ENCODE measurements around the gene ARHGAP1. TPM values are rescaled to one million over a fixed set of nuclear protein-coding genes. Genes with fewer than 3 reads are reported as not detected.

The ARHGAP1 gene
- total RNA-seq, 4 donors from 2014 or later, result 30.8 to 57.9 (median 47.7) TPM

DNA sequence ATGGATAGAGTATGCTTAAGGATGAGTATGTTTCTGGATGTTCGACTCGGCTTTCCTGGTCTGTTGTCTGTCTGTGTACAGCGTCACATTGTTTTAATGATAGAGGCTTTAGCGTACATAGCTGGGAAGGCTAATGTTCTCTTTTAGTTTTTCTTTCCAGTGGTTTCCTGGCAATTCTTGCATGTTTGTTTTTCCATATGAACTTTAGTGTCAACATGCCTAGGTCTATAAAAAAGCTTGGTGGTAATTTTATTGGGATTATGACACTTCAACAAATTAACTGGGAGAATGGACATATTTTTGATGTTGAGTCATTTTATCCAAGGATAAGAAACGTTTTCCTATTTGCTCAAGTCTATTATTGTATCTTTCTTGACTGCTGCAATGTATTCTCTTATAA lies 36.2 kb upstream of the ARHGAP1 start:
- intact Hi-C loops (cut with DNase I), result no loop called here
- Histone ChIP-seq H3K4me3 (replicated peaks in 1 of 3) (no peak overlapping the region), H3K36me3 (no peaks in the 10 kb centered on the region), H3K27ac (no peak overlapping the region), H3K9me3 (no peaks in the 10 kb centered on the region), H3K27me3 (no peaks in the 10 kb centered on the region), H3K4me1 (no peaks in the 10 kb centered on the region)
- no peak for TF ChIP-seq POLR2A (IDR thresholded peaks at IDR 0.05)
- TF ChIP-seq, protein P1, sequence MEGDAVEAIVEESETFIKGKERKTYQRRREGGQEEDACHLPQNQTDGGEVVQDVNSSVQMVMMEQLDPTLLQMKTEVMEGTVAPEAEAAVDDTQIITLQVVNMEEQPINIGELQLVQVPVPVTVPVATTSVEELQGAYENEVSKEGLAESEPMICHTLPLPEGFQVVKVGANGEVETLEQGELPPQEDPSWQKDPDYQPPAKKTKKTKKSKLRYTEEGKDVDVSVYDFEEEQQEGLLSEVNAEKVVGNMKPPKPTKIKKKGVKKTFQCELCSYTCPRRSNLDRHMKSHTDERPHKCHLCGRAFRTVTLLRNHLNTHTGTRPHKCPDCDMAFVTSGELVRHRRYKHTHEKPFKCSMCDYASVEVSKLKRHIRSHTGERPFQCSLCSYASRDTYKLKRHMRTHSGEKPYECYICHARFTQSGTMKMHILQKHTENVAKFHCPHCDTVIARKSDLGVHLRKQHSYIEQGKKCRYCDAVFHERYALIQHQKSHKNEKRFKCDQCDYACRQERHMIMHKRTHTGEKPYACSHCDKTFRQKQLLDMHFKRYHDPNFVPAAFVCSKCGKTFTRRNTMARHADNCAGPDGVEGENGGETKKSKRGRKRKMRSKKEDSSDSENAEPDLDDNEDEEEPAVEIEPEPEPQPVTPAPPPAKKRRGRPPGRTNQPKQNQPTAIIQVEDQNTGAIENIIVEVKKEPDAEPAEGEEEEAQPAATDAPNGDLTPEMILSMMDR (IDR thresholded peaks at IDR 0.05), result no peak
- WGBS, 2 donors, result 69 to 76% methylated on average over 5 of the region's 5 CpGs
- no peak for DNase-seq

DNA sequence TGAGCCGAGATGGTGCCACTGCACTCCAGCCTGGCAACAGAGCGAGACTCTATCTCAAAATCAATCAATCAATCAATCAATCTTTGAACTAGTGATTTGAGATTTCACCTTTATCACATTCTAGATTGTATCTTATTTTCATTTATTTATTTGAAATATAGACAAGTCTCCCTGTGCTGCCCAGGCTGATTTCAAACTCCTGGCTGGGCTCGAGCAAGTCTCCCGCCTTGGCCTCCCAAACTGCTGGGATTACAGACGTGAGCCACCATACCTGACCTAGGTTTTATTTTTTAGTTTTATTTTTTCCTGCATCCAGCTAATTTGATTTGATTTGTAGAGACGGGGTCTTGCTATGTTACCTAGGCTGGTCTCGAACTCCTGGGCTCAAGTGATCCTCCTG lies 35.7 kb upstream of the ARHGAP1 start:
- intact Hi-C loops (cut with DNase I), result no loop called here

DNA sequence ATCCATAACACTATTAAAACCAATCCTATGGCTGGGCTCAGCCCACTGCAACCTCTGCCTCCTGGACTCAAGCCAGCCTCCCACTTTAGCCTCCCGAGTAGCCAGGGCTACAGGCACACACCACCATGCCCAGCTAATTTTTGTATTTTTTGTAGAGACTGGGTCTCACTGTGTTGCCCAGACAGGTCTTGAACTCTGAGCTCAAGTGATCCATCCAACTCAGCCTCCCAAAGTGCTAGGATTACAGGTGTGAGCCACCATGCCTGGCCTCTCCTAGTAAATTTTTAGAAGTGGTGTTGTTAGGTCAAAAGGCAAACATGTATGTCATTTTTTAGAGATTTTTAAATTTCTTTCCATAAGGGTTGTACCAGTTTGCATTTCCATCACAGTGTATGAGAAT lies 32.8 kb upstream of the ARHGAP1 start:
- intact Hi-C loops (cut with DNase I), result no loop called here
- no peak for DNase-seq
- no peaks in the 10 kb centered on the region for H3K9me3 ChIP-seq
- 67 to 93% methylated on average over 1 of the region's 1 CpG for WGBS, 2 donors
- TF ChIP-seq, protein P1 (IDR thresholded peaks at IDR 0.05), result no peak
- no peak for TF ChIP-seq POLR2A (IDR thresholded peaks at IDR 0.05)
- H3K27ac ChIP-seq, result no peak overlapping the region
- no peaks in the 10 kb centered on the region for H3K27me3 ChIP-seq
- no peaks in the 10 kb centered on the region for H3K36me3 ChIP-seq
- H3K4me3 ChIP-seq (replicated peaks in 1 of 3), result no peak overlapping the region
- H3K4me1 ChIP-seq, result no peaks in the 10 kb centered on the region

More for the DNA sequence above, 35.7 kb upstream of the ARHGAP1 start:
- Histone ChIP-seq H3K27ac (no peak overlapping the region), H3K4me1 (no peaks in the 10 kb centered on the region), H3K4me3 (replicated peaks in 1 of 3) (no peak overlapping the region), H3K36me3 (no peaks in the 10 kb centered on the region), H3K9me3 (no peaks in the 10 kb centered on the region), H3K27me3 (no peaks in the 10 kb centered on the region)
- TF ChIP-seq, protein P1 (IDR thresholded peaks at IDR 0.05), result no peak
- no peak for TF ChIP-seq POLR2A (IDR thresholded peaks at IDR 0.05)
- DNase-seq, result no peak
- 89 to 90% methylated on average over 7 of the region's 7 CpGs for WGBS, 2 donors

DNA sequence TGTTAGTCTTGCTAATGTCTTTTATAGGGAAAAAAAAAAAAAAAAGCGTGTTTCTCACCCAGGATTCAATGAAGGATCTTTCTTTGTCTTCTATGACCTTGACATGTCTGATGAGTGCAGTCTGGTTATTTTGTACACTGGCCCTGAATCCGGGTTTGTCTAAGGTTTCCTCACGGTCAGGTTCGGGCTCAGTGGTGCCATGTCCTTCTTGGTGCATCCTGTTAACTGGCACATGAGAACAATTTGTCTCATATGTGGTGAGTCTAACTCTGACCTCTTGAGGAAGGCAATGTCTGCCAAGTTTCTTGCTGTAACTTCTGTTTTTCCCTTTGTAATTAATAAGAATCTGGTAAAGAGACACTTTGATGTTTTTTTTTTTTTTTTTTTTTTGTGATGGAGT lies 31.1 kb upstream of the ARHGAP1 start:
- no peaks in the 10 kb centered on the region for H3K27me3 ChIP-seq
- H3K9me3 ChIP-seq, result no peaks in the 10 kb centered on the region
- WGBS, 2 donors, result 90 to 93% methylated on average over 4 of the region's 4 CpGs
- H3K4me1 ChIP-seq, result no peaks in the 10 kb centered on the region
- intact Hi-C loops (cut with DNase I), result no loop called here
- H3K4me3 ChIP-seq (replicated peaks in 1 of 3), result no peak overlapping the region
- no peaks in the 10 kb centered on the region for H3K36me3 ChIP-seq
- H3K27ac ChIP-seq, result no peak overlapping the region
- no peak for DNase-seq
- TF ChIP-seq, protein P1 (IDR thresholded peaks at IDR 0.05), result no peak
- no peak for TF ChIP-seq POLR2A (IDR thresholded peaks at IDR 0.05)

DNA sequence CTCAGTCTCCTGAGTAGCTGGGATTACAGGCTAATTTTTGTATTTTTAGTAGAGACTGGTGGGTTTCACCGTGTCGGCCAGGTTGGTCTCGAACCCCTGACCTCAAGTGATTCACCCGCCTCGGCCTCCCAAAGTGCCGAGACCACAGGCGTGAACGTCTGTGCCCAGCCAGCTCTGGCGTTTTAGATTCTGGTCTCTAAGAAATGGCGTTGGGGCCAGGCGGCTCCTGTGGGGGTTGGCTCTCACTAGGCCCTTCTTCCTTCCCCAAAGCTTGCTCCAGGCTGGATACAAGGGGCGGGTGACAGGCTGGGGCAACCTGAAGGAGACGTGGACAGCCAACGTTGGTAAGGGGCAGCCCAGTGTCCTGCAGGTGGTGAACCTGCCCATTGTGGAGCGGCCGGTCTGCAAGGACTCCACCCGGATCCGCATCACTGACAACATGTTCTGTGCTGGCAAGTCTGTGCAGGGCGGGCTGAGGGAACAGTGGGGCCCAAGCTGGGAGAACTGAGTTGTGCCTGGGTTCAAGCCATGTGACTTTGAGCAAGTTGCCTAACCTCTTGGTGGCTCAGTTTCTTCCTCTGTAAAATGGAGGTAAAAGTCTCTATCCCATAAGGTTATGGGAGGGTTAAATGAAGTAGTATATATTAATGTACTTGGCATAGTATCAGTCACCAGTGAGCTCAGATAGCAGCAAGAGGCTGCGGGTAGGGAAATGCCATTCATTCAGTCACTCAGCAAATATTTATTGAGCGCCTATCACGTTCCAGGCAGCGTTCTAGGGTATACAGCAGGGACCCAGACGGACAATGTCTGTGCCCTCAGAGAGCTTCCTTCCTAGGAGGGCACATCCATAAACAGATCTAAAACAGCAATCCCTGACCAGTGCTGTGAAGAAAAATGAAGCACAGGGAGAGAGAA lies 28.9 kb upstream of the ARHGAP1 start:
- H3K4me1 ChIP-seq, result no peaks in the 10 kb centered on the region
- 71 to 86% methylated on average over 20 to 24 of the region's 24 CpGs for WGBS, 2 donors
- no peak overlapping the region for H3K4me3 ChIP-seq (replicated peaks in 1 of 3)
- H3K27me3 ChIP-seq, result no peaks in the 10 kb centered on the region
- H3K27ac ChIP-seq, result no peak overlapping the region
- no peak for DNase-seq
- H3K36me3 ChIP-seq, result no peaks in the 10 kb centered on the region
- intact Hi-C loops (cut with DNase I), result no loop called here
- H3K9me3 ChIP-seq, result no peaks in the 10 kb centered on the region
- TF ChIP-seq POLR2A (IDR thresholded peaks at IDR 0.05), result no peak
- TF ChIP-seq, protein P1 (IDR thresholded peaks at IDR 0.05), result no peak

All from thyroid gland (tissue), 4 donors.